GM12878 (cell line): Measurements from ENCODE around the gene SUSD1. TPM values are rescaled to one million over a fixed set of nuclear protein-coding genes. Genes with fewer than 3 reads are reported as not detected.

Source experiments
- ATAC-seq: fragments of 200-7000 bp; cut with Tn5 transposase; 3 replicates; pipeline ENCODE4 v1.9.1; 2020; ENCODE audit warnings: mild to moderate bottlenecking, moderate library complexity
- BruUV-seq: library from RNA; stranded (reverse); fragments of 400-500 nt; replicated peaks from 2 replicates; lab custom pipeline; 2021; lab: Mats Ljungman, UMichigan
- CTCF ChIA-PET: fragments of 300-600 bp; sonication (Branson Sonifier 250); formaldehyde crosslinking; extraction: SDS; loops from one replicate; lab custom pipeline; 2021; ENCODE audit warnings: inconsistent platforms; lab: Yijun Ruan, JAX
- POLR2A ChIA-PET: fragments of 350-600 bp; formaldehyde crosslinking; extraction: SDS; loops from one replicate; lab custom pipeline; 2021; ENCODE audit warnings: inconsistent platforms; lab: Charles Lee
- RAD21 ChIA-PET: fragments of 300-600 bp; sonication (Branson Sonifier 250); formaldehyde crosslinking; loops from one replicate; lab custom pipeline; 2023; ENCODE audit warnings: antibody characterized with exemption; ENCODE audit not compliant: unreplicated experiment; lab: Charles Lee
- SMC1A ChIA-PET: fragments of 300-600 bp; sonication (Branson Sonifier 250); formaldehyde crosslinking; loops from one replicate; lab custom pipeline; 2023; ENCODE audit not compliant: unreplicated experiment, uncharacterized antibody; lab: Charles Lee
- DNase-seq: peaks from one replicate; pipeline ENCODE4 v3.0.0-alpha.2; 2011; ENCODE audit warnings: low read depth, low spot score
- FAIRE-seq: peaks from 3 replicates; lab custom pipeline; 2011; peaks lifted over from hg19 to GRCh38; lab: Jason Lieb, UNC
- H2AFZ ChIP-seq: 2 replicates; pipeline ENCODE4 v1.6.0; 2011; ENCODE audit warnings: low read depth, low read length, control low read depth; ENCODE audit not compliant: control insufficient read depth
- H3K27ac ChIP-seq: 2 replicates; pipeline ENCODE4 v1.5.1; 2011; ENCODE audit warnings: control low read depth; ENCODE audit not compliant: control insufficient read depth, insufficient read depth
- H3K27me3 ChIP-seq, 2 experiments: replicated peaks in 1 of 2; 2 replicates each; pipeline versions ENCODE4 v1.6.0 to v1.6.1; 2011; ENCODE audit warnings: low read length in 1 of 2; ENCODE audit not compliant: control insufficient read depth in 2 of 2, insufficient read depth in 2 of 2
- H3K36me3 ChIP-seq, 2 experiments: 2 replicates each; pipeline ENCODE4 v1.5.1; 2011; ENCODE audit warnings: low read length in 1 of 2; ENCODE audit not compliant: control insufficient read depth in 2 of 2, insufficient read depth in 2 of 2
- H3K4me1 ChIP-seq: 2 replicates; pipeline ENCODE4 v1.6.1; 2011; ENCODE audit warnings: mild to moderate bottlenecking, low read length, moderate library complexity, mixed read lengths; ENCODE audit not compliant: control insufficient read depth, insufficient read depth
- H3K4me2 ChIP-seq: 2 replicates; pipeline ENCODE4 v1.6.0; 2011; ENCODE audit warnings: control low read depth; ENCODE audit not compliant: control insufficient read depth, insufficient read depth
- H3K4me3 ChIP-seq: fragments of 200-600 bp; sonication (generic); 2 replicates; pipeline ENCODE4 v1.5.1; 2016
- H3K79me2 ChIP-seq: 2 replicates; pipeline ENCODE4 v1.6.0; 2011; ENCODE audit warnings: low read length; ENCODE audit not compliant: control insufficient read depth, insufficient read depth
- H3K9ac ChIP-seq: 2 replicates; pipeline ENCODE4 v1.8.0; 2011; ENCODE audit warnings: low read length, control low read depth, mixed read lengths; ENCODE audit not compliant: control insufficient read depth, insufficient read depth
- H3K9me3 ChIP-seq: replicated peaks from 3 replicates; pipeline ENCODE4 v1.5.1; 2011; ENCODE audit warnings: mild to moderate bottlenecking, low read length; ENCODE audit not compliant: control insufficient read depth, insufficient read depth
- H4K20me1 ChIP-seq: 2 replicates; pipeline ENCODE4 v1.6.0; 2011; ENCODE audit not compliant: control insufficient read depth, insufficient read depth
- GATAD2B ChIP-seq: fragments of 450-650 bp; conservative IDR thresholded peaks from 2 replicates; pipeline ENCODE4 v1.6.1; 2017; ENCODE audit warnings: low read depth, mild to moderate bottlenecking, moderate library complexity
- MEF2B ChIP-seq: fragments of 450-650 bp; IDR thresholded peaks from 2 replicates; pipeline ENCODE4 v1.6.1; 2018; ENCODE audit warnings: mild to moderate bottlenecking, moderate library complexity; ENCODE audit not compliant: partially characterized antibody, poor library complexity, severe bottlenecking
- RAD21 ChIP-seq: IDR thresholded peaks from 2 replicates; pipeline ENCODE4 v1.6.1; 2011; ENCODE audit warnings: mild to moderate bottlenecking, low read depth, low read length, moderate library complexity; ENCODE audit not compliant: insufficient read depth
- RELA ChIP-seq: fragments of 450-650 bp; IDR thresholded peaks from 2 replicates; pipeline ENCODE4 v1.8.0; 2014; ENCODE audit warnings: borderline replicate concordance; ENCODE audit not compliant: partially characterized antibody
- SMARCA5 ChIP-seq: fragments of 450-650 bp; IDR thresholded peaks from 2 replicates; pipeline ENCODE4 v1.6.1; 2017; ENCODE audit warnings: mild to moderate bottlenecking
- SMC3 ChIP-seq: IDR thresholded peaks from 2 replicates; pipeline ENCODE4 v1.6.1; 2011; ENCODE audit warnings: low read length, improper control_type of control experiment, borderline replicate concordance
- SREBF1 ChIP-seq: IDR thresholded peaks from 2 replicates; pipeline ENCODE4 v1.6.1; 2012; ENCODE audit warnings: mild to moderate bottlenecking, low read length
- WRNIP1 ChIP-seq: IDR thresholded peaks from 2 replicates; pipeline ENCODE4 v1.6.1; 2011; ENCODE audit warnings: low read depth, low read length, improper control_type of control experiment, borderline replicate concordance
- ZNF24 ChIP-seq: fragments of 450-650 bp; IDR thresholded peaks from 2 replicates; pipeline ENCODE4 v1.6.1; 2017; ENCODE audit warnings: antibody characterized with exemption, mild to moderate bottlenecking
- whole genome bisulfite sequencing: methylation state at CpG from one replicate; pipeline ENCODE4 v1.1.6; 2016; ENCODE audit warnings: low lambda C conversion rate; ENCODE audit not compliant: insufficient replicate concordance, insufficient coverage; ENCODE audit errors: missing lambda C conversion rate; 5-methylcytosine and 5-hydroxymethylcytosine counted together
- in situ Hi-C: fragments of 300-500 bp; cut with MboI; formaldehyde crosslinking; loops from 9 replicates; pipeline ENCODE4 v1.14.3; 2018; ENCODE audit warnings: mixed read lengths
- intact Hi-C: fragments of 100-400 bp; cut with micrococcal nuclease; formaldehyde crosslinking; loops from one replicate; pipeline ENCODE4 v1.14.2; 2022; ENCODE audit not compliant: unreplicated experiment
- polyA plus RNA-seq, 11 experiments: library from polyadenylated mRNA; depleted of rRNA in 4 of 11; unstranded in 6 of 11; stranded (reverse) in 5 of 11; fragments of >200 nt; fragmentation: Nextera tagmentation in 4 of 11; fragmentation: Illumina TruSeq in 1 of 11; extraction: Ambion mirVana in 4 of 11; extraction: Trizol in 1 of 11; gene quantifications; 1 replicate in 1 of 11; 2 replicates in 10 of 11; pipeline versions ENCODE4 v1.2.1 to v1.2.3, GENCODE V29; 2011 to 2016; ENCODE audit warnings: inconsistent platforms in 2 of 11, missing spikeins in 2 of 11, low read depth in 1 of 11
- total RNA-seq, 4 experiments: library from RNA; depleted of rRNA in 3 of 4; stranded (reverse); fragments of >200 nt in 3 of 4; fragmentation: Illumina TruSeq in 1 of 4; extraction: Trizol in 1 of 4; gene quantifications; 2 replicates each; pipeline versions ENCODE4 v1.2.1 to v1.2.3, GENCODE V29; 2013 to 2021
- TF ChIP-seq, protein P1 (sequence below): fragments of 450-650 bp; conservative IDR thresholded peaks from 2 replicates; pipeline ENCODE4 v1.6.1; 2017; ENCODE audit warnings: mild to moderate bottlenecking, moderate library complexity
- TF ChIP-seq, protein P2 (sequence below): fragments of 450-650 bp; IDR thresholded peaks from 2 replicates; pipeline ENCODE4 v1.6.1; 2018; ENCODE audit warnings: borderline replicate concordance, mild to moderate bottlenecking; ENCODE audit not compliant: partially characterized antibody
- TF ChIP-seq, protein P3 (sequence below): fragments of 450-650 bp; IDR thresholded peaks from 2 replicates; pipeline ENCODE4 v1.6.1; 2017; ENCODE audit warnings: mild to moderate bottlenecking
- TF ChIP-seq, protein P4 (sequence below): fragments of 450-650 bp; formaldehyde crosslinking; IDR thresholded peaks from 2 replicates; pipeline ENCODE4 v1.5.0; 2022; ENCODE audit warnings: mild to moderate bottlenecking, missing genetic modification characterization

Gene SUSD1
- total and polyA plus RNA-seq, 10 of the 15 experiments (the other 5 are each of a cell fraction or from before 2014, with no cell fraction given), result 6.7 to 20.8 (median 13.2) TPM

DNA sequence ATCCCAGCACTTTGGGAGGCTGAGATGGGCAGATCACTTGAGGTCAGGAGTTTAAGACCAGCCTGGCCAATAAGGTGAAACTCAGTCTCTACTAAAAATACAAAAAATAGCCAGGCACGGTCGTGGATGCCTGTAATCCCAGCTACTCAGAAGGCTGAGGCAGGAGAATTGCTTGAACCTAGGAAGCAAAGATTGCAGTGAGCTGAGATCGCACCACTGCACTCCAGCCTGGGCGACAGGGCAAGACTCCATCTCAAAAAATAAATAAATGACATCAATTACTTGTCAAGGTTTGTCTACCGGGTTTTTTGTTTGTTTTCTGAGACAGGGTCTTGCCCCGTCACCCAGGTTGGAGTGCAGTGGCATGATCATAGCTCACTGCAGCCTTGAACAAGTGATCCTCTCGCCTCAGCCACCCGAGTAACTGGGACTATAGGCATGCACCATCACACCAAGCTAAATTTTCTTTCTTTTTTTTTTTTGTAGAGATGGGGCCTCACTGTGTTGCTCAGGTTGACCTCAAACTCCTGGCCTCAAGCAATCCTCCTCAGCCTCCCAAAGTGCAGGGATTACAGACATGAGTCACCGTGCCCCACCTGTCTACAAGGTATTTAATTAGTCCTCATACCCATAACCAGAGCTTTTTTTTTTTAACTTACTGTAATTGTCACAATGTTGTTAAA lies 64.9 kb downstream of the SUSD1 start:
- H3K79me2 ChIP-seq, result no peaks in the 10 kb centered on the region
- H3K4me1 ChIP-seq, result no peaks in the 10 kb centered on the region
- intact Hi-C loops, result loop anchor here (5.0 kb wide), 1 partner anchor 222 kb away; the partner anchor contains the start of gene PTBP3
- in situ Hi-C loops, result no loop called here
- no peaks in the 10 kb centered on the region for H3K9me3 ChIP-seq
- H3K9ac ChIP-seq, result no peak overlapping the region
- ChIA-PET CTCF (interaction anchor here (0.6 to 2.7 kb wide), 12 partner anchors 9 to 324 kb away, joined by 3 to 17 read pairs (median 4); no protein-coding TSS in a partner anchor), RAD21 (interaction anchor here (1.1 to 1.5 kb wide), 2 partner anchors 16 to 252 kb away, joined by 3 to 5 read pairs; no protein-coding TSS in a partner anchor), POLR2A (no interaction called here), SMC1A (interaction anchor here (0.6 to 1.5 kb wide), 9 partner anchors 8 to 1076 kb away, joined by 3 read pairs; no protein-coding TSS in a partner anchor)
- H4K20me1 ChIP-seq, result no peaks in the 10 kb centered on the region
- WGBS, result 83% methylated on average over 9 of the region's 9 CpGs
- H3K27me3 ChIP-seq, result no peaks in the 10 kb centered on the region
- DNase-seq (no peak), FAIRE-seq (no peak), ATAC-seq (no peak)
- H3K4me2 ChIP-seq, result no peak overlapping the region
- no peak overlapping the region for H2AFZ ChIP-seq
- no peak overlapping the region for H3K27ac ChIP-seq
- H3K4me3 ChIP-seq, result no peak overlapping the region
- no TSS peak for BruUV-seq
- H3K36me3 ChIP-seq, result no peaks in the 10 kb centered on the region
- no peak for TF ChIP-seq SREBF1
- no peak for TF ChIP-seq ZNF24
- TF ChIP-seq, protein P1, sequence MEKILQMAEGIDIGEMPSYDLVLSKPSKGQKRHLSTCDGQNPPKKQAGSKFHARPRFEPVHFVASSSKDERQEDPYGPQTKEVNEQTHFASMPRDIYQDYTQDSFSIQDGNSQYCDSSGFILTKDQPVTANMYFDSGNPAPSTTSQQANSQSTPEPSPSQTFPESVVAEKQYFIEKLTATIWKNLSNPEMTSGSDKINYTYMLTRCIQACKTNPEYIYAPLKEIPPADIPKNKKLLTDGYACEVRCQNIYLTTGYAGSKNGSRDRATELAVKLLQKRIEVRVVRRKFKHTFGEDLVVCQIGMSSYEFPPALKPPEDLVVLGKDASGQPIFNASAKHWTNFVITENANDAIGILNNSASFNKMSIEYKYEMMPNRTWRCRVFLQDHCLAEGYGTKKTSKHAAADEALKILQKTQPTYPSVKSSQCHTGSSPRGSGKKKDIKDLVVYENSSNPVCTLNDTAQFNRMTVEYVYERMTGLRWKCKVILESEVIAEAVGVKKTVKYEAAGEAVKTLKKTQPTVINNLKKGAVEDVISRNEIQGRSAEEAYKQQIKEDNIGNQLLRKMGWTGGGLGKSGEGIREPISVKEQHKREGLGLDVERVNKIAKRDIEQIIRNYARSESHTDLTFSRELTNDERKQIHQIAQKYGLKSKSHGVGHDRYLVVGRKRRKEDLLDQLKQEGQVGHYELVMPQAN, result no peak
- TF ChIP-seq, protein P2, sequence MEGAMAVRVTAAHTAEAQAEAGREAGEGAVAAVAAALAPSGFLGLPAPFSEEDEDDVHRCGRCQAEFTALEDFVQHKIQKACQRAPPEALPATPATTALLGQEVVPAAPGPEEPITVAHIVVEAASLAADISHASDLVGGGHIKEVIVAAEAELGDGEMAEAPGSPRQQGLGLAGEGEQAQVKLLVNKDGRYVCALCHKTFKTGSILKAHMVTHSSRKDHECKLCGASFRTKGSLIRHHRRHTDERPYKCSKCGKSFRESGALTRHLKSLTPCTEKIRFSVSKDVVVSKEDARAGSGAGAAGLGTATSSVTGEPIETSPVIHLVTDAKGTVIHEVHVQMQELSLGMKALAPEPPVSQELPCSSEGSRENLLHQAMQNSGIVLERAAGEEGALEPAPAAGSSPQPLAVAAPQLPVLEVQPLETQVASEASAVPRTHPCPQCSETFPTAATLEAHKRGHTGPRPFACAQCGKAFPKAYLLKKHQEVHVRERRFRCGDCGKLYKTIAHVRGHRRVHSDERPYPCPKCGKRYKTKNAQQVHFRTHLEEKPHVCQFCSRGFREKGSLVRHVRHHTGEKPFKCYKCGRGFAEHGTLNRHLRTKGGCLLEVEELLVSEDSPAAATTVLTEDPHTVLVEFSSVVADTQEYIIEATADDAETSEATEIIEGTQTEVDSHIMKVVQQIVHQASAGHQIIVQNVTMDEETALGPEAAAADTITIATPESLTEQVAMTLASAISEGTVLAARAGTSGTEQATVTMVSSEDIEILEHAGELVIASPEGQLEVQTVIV, result no peak
- TF ChIP-seq RAD21, result no peak
- TF ChIP-seq RELA, result no peak
- TF ChIP-seq, protein P3, sequence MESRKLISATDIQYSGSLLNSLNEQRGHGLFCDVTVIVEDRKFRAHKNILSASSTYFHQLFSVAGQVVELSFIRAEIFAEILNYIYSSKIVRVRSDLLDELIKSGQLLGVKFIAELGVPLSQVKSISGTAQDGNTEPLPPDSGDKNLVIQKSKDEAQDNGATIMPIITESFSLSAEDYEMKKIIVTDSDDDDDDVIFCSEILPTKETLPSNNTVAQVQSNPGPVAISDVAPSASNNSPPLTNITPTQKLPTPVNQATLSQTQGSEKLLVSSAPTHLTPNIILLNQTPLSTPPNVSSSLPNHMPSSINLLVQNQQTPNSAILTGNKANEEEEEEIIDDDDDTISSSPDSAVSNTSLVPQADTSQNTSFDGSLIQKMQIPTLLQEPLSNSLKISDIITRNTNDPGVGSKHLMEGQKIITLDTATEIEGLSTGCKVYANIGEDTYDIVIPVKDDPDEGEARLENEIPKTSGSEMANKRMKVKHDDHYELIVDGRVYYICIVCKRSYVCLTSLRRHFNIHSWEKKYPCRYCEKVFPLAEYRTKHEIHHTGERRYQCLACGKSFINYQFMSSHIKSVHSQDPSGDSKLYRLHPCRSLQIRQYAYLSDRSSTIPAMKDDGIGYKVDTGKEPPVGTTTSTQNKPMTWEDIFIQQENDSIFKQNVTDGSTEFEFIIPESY, result no peak
- no peak for TF ChIP-seq WRNIP1
- TF ChIP-seq SMARCA5, result no peak
- TF ChIP-seq, protein P4, sequence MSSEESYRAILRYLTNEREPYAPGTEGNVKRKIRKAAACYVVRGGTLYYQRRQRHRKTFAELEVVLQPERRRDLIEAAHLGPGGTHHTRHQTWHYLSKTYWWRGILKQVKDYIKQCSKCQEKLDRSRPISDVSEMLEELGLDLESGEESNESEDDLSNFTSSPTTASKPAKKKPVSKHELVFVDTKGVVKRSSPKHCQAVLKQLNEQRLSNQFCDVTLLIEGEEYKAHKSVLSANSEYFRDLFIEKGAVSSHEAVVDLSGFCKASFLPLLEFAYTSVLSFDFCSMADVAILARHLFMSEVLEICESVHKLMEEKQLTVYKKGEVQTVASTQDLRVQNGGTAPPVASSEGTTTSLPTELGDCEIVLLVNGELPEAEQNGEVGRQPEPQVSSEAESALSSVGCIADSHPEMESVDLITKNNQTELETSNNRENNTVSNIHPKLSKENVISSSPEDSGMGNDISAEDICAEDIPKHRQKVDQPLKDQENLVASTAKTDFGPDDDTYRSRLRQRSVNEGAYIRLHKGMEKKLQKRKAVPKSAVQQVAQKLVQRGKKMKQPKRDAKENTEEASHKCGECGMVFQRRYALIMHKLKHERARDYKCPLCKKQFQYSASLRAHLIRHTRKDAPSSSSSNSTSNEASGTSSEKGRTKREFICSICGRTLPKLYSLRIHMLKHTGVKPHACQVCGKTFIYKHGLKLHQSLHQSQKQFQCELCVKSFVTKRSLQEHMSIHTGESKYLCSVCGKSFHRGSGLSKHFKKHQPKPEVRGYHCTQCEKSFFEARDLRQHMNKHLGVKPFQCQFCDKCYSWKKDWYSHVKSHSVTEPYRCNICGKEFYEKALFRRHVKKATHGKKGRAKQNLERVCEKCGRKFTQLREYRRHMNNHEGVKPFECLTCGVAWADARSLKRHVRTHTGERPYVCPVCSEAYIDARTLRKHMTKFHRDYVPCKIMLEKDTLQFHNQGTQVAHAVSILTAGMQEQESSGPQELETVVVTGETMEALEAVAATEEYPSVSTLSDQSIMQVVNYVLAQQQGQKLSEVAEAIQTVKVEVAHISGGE (CRISPR knock-in tag), result no peak
- no peak for TF ChIP-seq GATAD2B
- TF ChIP-seq SMC3, result no peak
- TF ChIP-seq MEF2B, result no peak
